Vagina (tissue), 2 donors: Measurements from ENCODE around the gene RTP5. TPM values are rescaled to one million over a fixed set of nuclear protein-coding genes. Genes with fewer than 3 reads are reported as not detected.
"Not testable (repeated sequence)": the region's sequence is repeated elsewhere in the genome, so short reads cannot be mapped to it uniquely, and the experiment has no call there.

Source experiments
- DNase-seq, 2 donors: peaks; one replicate each; pipeline ENCODE4 v3.0.0-alpha.2; 2017; ENCODE audit errors: extremely low spot score in 2 of 2
- H3K27ac ChIP-seq: fragments of 200-600 bp; sonication (generic); one replicate; pipeline ENCODE4 v1.5.1; 2019
- H3K27me3 ChIP-seq: fragments of 200-600 bp; sonication (generic); one replicate; pipeline ENCODE4 v1.5.1; 2019
- H3K36me3 ChIP-seq, 2 donors: fragments of 200-600 bp; sonication (generic); one replicate each; pipeline ENCODE4 v1.5.1; 2017 to 2019
- H3K4me1 ChIP-seq: fragments of 200-600 bp; sonication (generic); one replicate; pipeline ENCODE4 v1.5.1; 2019
- H3K4me3 ChIP-seq, 2 donors: fragments of 200-600 bp; sonication (generic); 1 replicate in 1 of 2; 2 replicates in 1 of 2; pipeline ENCODE4 v1.5.1; 2016 to 2019
- H3K9me3 ChIP-seq: fragments of 200-600 bp; sonication (generic); one replicate; pipeline ENCODE4 v1.5.1; 2019
- POLR2A ChIP-seq, 2 donors: fragments of 450-650 bp; IDR thresholded peaks; one replicate each; pipeline ENCODE4 v1.6.1; 2017; ENCODE audit warnings: antibody characterized with exemption in 2 of 2, mild to moderate bottlenecking in 2 of 2, moderate library complexity in 2 of 2
- POLR2AphosphoS5 ChIP-seq, 2 donors: sonication (generic); formaldehyde crosslinking; IDR thresholded peaks; one replicate each; pipeline ENCODE4 v1.9.0; 2017; ENCODE audit warnings: antibody characterized with exemption in 2 of 2, mild to moderate bottlenecking in 2 of 2, low read depth in 1 of 2; ENCODE audit not compliant: insufficient read depth in 1 of 2
- intact Hi-C: fragments of 100-400 bp; cut with DNase I; formaldehyde crosslinking; loops from one replicate; pipeline ENCODE4 v1.15.1; 2023
- total RNA-seq: library from RNA; depleted of rRNA; stranded (reverse); fragments of >200 nt; gene quantifications from one replicate; pipeline ENCODE4 v1.2.3, GENCODE V29; 2016
- TF ChIP-seq, protein P1 (sequence below), 3 experiments: fragments of 450-650 bp in 2 of 3; fragments of 200-600 bp in 1 of 3; sonication (generic) in 1 of 3; IDR thresholded peaks; one replicate each; pipeline ENCODE4 v1.5.1; 2017 to 2019; ENCODE audit warnings: antibody characterized with exemption in 3 of 3, mild to moderate bottlenecking in 2 of 3, moderate library complexity in 2 of 3

The RTP5 gene
- total RNA-seq, 1 donor from 2014 or later, result not detected

DNA sequence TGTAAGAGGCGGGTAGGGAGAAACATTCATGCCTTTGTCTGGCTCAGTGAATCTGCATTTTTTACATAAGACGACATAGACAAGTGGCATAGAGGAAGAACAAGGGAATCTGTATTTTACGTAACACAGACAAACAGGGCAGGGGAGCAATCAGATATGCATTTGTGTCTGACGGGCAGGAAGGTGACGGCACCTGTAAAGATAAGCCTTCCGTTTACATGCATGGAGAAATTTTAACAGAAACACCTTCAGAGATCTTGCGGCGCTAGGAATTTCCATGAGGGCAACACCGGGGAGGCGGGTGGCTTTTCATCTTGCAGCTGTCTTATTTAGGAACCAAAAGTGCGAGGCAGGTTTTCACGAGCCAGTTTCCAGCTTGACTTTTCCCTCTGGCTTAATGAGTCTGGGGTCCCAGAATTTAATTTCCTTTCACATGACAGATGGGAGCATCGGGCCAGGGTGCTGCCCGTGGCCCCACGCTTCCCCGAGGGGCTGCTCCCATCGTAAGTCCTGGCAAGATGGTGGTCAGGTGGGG is 42.6 kb downstream of the RTP5 start:
- no peak overlapping the region for H3K4me3 ChIP-seq
- no peak for TF ChIP-seq POLR2AphosphoS5 (IDR thresholded peaks at IDR 0.05; ENCODE audit: insufficient read depth in 1 of 2, low read depth in 1 of 2)
- TF ChIP-seq POLR2A (IDR thresholded peaks at IDR 0.05), result no peak
- TF ChIP-seq, protein P1, sequence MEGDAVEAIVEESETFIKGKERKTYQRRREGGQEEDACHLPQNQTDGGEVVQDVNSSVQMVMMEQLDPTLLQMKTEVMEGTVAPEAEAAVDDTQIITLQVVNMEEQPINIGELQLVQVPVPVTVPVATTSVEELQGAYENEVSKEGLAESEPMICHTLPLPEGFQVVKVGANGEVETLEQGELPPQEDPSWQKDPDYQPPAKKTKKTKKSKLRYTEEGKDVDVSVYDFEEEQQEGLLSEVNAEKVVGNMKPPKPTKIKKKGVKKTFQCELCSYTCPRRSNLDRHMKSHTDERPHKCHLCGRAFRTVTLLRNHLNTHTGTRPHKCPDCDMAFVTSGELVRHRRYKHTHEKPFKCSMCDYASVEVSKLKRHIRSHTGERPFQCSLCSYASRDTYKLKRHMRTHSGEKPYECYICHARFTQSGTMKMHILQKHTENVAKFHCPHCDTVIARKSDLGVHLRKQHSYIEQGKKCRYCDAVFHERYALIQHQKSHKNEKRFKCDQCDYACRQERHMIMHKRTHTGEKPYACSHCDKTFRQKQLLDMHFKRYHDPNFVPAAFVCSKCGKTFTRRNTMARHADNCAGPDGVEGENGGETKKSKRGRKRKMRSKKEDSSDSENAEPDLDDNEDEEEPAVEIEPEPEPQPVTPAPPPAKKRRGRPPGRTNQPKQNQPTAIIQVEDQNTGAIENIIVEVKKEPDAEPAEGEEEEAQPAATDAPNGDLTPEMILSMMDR (IDR thresholded peaks at IDR 0.05), result no peak
- H3K27ac ChIP-seq, result no peak overlapping the region
- H3K36me3 ChIP-seq, result no peaks in the 10 kb centered on the region
- H3K4me1 ChIP-seq, result no peaks in the 10 kb centered on the region
- DNase-seq, result no peak
- intact Hi-C loops, result no loop called here
- H3K27me3 ChIP-seq, result no peaks in the 10 kb centered on the region
- no peaks in the 10 kb centered on the region for H3K9me3 ChIP-seq

DNA sequence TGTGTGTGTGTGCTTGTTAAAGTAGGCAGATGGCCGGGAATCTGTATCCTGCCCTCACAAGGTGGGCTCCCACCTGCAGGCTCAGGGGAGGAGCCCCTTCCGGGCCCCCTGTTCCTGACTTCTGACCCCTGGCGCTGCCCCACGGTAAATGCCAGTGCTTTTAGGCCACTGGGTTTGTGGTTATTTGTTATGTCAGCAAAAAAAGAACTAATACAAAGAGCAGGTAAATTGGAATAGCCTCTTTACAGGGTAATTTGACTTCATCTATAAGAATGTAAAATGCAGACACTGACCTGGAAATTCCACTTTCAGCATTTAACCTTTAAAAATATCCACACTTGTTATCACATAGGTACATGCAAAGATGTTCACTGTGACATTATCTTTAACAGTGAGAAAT is 44.2 kb downstream of the RTP5 start:
- Histone ChIP-seq H3K4me3 (no peak overlapping the region), H3K36me3 (no peaks in the 10 kb centered on the region), H3K27me3 (no peaks in the 10 kb centered on the region), H3K4me1 (no peaks in the 10 kb centered on the region), H3K27ac (no peak overlapping the region), H3K9me3 (no peaks in the 10 kb centered on the region)
- no peak for DNase-seq
- intact Hi-C loops, result no loop called here
- no peak for TF ChIP-seq POLR2A (IDR thresholded peaks at IDR 0.05)
- TF ChIP-seq, protein P1 (IDR thresholded peaks at IDR 0.05), result no peak
- no peak for TF ChIP-seq POLR2AphosphoS5 (IDR thresholded peaks at IDR 0.05; ENCODE audit: insufficient read depth in 1 of 2, low read depth in 1 of 2)

DNA sequence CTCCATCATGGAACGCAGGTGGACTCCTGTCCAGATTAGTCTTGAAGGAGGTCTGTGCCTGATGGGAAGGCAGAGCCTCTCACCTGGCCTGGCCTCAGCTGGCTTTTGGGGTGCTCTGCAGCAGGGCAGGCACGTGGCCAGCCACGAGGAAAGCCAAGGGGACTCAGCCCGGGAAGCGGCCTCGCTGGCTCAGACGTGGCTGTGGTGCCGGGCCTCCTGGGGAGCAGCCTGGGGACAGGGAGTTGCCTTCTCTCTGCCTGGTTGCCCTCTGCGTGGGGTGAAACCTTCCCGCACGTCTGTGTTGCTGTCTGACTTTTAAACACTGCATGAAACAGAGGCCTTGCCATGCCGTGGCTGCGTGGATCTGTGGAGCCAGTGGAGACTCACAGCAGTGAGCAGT is 45.0 kb downstream of the RTP5 start:
- no peaks in the 10 kb centered on the region for H3K9me3 ChIP-seq
- no peak for DNase-seq
- H3K27me3 ChIP-seq, result no peaks in the 10 kb centered on the region
- no peak overlapping the region for H3K27ac ChIP-seq
- intact Hi-C loops, result no loop called here
- H3K4me1 ChIP-seq, result no peaks in the 10 kb centered on the region
- no peaks in the 10 kb centered on the region for H3K36me3 ChIP-seq
- TF ChIP-seq, protein P1 (IDR thresholded peaks at IDR 0.05), result no peak
- TF ChIP-seq POLR2A (IDR thresholded peaks at IDR 0.05) (no peak), POLR2AphosphoS5 (IDR thresholded peaks at IDR 0.05; ENCODE audit: insufficient read depth in 1 of 2, low read depth in 1 of 2) (no peak)
- H3K4me3 ChIP-seq, result no peak overlapping the region

DNA sequence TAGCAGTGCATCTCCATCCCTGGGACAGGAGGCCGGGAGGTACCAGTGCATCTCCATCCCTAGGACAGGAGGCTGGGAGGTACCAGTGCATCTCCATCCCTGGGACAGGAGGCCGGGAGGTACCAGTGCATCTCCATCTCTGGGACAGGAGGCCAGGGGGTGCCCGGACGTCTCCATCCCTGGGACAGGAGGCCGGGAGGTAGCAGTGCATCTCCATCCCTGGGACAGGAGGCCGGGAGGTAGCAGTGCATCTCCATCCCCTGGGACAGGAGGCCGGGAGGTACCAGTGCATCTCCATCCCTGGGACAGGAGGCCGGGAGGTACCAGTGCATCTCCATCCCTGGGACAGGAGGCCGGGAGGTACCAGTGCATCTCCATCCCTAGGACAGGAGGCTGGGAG is 52.1 kb downstream of the RTP5 start:
- intact Hi-C loops, DNase-seq: not testable (repeated sequence)

DNA sequence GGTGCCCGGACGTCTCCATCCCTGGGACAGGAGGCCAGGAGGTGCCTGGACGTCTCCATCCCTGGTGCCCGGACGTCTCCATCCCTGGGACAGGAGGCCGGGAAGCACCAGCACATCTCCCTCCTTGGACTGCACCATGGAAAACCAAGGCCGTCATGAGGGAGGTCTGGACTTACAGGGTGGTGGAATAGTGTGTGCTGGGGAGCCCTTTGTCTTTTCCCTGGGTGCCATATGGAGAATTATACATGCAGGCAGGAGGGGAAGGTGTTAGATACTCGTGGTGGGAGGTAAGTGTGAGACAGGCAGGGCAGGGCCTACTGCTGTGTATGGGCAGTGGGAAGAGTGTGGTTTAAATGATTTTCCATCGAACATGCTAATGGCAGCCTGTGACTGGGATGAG is 52.9 kb downstream of the RTP5 start:
- TF ChIP-seq POLR2AphosphoS5 (IDR thresholded peaks at IDR 0.05; ENCODE audit: insufficient read depth in 1 of 2, low read depth in 1 of 2), result no peak
- TF ChIP-seq POLR2A (IDR thresholded peaks at IDR 0.05), result no peak
- TF ChIP-seq, protein P1 (IDR thresholded peaks at IDR 0.05), result no peak
- Histone ChIP-seq H3K36me3 (no peaks in the 10 kb centered on the region), H3K9me3 (no peaks in the 10 kb centered on the region)

More for the DNA sequence above, 52.1 kb downstream of the RTP5 start:
- not testable (repeated sequence) for H3K9me3 ChIP-seq, H3K4me1 ChIP-seq, H3K27me3 ChIP-seq, H3K4me3 ChIP-seq, H3K27ac ChIP-seq, H3K36me3 ChIP-seq

DNA sequence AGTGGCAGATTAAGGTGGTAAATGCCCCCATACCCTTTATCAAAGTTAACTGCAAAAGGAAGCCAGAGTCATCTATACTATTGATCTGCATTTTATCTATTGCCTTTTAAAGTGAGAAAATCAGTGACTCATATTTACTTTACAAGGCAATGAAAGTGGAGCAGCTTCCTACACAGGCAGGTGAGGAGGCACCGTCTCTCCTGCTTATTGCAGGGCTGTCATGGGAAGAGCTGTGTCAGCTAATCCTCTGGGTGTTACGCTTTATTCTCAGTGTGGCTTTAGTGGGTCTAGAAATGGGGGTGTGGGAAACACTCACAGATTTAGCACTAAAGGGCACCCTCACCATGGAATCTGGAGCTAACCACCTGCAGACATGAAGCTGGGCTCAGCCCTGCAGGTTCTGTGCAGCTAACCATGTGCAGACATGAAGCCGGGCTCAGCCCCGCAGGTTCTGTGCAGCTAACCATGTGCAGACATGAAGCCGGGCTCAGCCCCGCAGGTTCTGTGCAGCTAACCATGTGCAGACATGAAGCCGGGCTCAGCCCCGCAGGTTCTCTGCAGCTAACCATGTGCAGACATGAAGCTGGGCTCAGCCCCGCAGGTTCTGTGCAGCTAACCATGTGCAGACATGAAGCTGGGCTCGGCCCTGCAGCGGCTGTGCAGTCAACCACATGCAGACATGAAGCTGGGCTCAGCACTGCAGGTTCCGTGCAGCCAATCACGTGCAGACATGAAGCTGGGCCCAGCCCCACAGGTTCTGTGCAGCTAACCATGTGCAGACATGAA is 53.5 kb downstream of the RTP5 start:
- H3K27ac ChIP-seq, DNase-seq, H3K36me3 ChIP-seq, H3K27me3 ChIP-seq, intact Hi-C loops, H3K9me3 ChIP-seq, H3K4me3 ChIP-seq, H3K4me1 ChIP-seq: not testable (repeated sequence)

More for the DNA sequence above, 52.9 kb downstream of the RTP5 start:
- Histone ChIP-seq H3K4me1 (no peaks in the 10 kb centered on the region), H3K27me3 (no peaks in the 10 kb centered on the region), H3K27ac (no peak overlapping the region), H3K4me3 (no peak overlapping the region)
- intact Hi-C loops, result no loop called here
- no peak for DNase-seq
